BE2C (cell line): Measurements from ENCODE around the gene RAB1A.

ENCODE experiments used
- DNase-seq: peaks from one replicate; pipeline ENCODE4 v3.0.0-alpha.2; 2020
- H3K27me3 ChIP-seq: fragments of 250-450 bp; sonication (Bioruptor Pico); 2 replicates; pipeline ENCODE4 v1.5.1; 2020; ENCODE audit warnings: mild to moderate bottlenecking
- H3K36me3 ChIP-seq: fragments of 250-450 bp; sonication (Bioruptor Pico); 2 replicates; pipeline ENCODE4 v1.5.1; 2020; ENCODE audit warnings: mild to moderate bottlenecking
- H3K4me1 ChIP-seq: fragments of 250-450 bp; sonication (Bioruptor Pico); 2 replicates; pipeline ENCODE4 v1.5.1; 2020
- H3K4me3 ChIP-seq: 2 replicates; pipeline ENCODE4 v1.5.1; 2011; ENCODE audit warnings: low read depth, low read length
- H3K9me3 ChIP-seq: fragments of 250-450 bp; sonication (Bioruptor Pico); 2 replicates; pipeline ENCODE4 v1.5.1; 2020
- TF ChIP-seq, protein P1 (sequence below): IDR thresholded peaks from 2 replicates; pipeline ENCODE4 v1.5.1; 2012; ENCODE audit warnings: mild to moderate bottlenecking, low read depth, low read length

Gene RAB1A

DNA sequence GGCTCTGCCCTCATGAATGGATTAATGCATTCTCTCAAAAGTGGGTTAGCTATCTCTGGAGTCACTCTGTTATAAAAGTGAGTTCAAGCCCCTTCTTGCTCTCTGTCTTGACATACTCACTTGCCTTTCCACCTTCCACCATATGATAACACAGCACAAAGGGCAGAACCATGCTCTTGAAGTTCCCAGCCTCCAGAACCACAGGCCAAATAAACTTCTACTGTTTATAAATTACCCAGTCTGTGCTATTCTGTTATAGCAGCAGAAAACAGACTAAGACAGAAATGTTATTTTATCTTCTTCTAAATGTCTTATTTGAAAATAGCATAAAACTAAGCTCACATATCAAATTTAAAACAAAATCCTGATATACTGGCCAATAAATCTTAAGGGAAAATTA is 15.0 kb downstream of the RAB1A start:
- Histone ChIP-seq H3K4me1 (no peaks in the 10 kb centered on the region), H3K27me3 (no peaks in the 10 kb centered on the region), H3K9me3 (no peaks in the 10 kb centered on the region), H3K36me3 (no peaks in the 10 kb centered on the region), H3K4me3 (no peak overlapping the region)
- DNase-seq = no peak
- TF ChIP-seq, protein P1, sequence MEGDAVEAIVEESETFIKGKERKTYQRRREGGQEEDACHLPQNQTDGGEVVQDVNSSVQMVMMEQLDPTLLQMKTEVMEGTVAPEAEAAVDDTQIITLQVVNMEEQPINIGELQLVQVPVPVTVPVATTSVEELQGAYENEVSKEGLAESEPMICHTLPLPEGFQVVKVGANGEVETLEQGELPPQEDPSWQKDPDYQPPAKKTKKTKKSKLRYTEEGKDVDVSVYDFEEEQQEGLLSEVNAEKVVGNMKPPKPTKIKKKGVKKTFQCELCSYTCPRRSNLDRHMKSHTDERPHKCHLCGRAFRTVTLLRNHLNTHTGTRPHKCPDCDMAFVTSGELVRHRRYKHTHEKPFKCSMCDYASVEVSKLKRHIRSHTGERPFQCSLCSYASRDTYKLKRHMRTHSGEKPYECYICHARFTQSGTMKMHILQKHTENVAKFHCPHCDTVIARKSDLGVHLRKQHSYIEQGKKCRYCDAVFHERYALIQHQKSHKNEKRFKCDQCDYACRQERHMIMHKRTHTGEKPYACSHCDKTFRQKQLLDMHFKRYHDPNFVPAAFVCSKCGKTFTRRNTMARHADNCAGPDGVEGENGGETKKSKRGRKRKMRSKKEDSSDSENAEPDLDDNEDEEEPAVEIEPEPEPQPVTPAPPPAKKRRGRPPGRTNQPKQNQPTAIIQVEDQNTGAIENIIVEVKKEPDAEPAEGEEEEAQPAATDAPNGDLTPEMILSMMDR = no peak

DNA sequence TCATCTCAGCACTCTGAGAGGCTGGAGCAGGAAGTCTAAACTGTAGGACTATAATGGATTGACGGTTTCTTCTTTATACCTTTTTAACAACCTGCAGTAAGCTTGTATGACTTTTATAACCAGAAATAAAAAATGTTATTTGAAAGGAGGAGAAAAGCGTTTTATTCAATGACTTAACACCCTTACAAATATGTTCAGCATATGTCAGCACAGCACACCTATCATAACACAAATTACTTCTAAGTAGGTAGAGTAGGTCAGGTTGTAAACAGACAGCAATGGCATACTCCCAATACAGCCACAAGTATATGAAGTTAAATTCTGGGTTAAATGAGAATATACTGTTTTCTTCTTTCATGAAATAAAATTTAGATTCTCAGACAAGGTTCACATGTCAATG is 16.1 kb downstream of the RAB1A start:
- Histone ChIP-seq H3K4me3 (no peak overlapping the region), H3K27me3 (no peaks in the 10 kb centered on the region), H3K4me1 (no peaks in the 10 kb centered on the region), H3K9me3 (no peaks in the 10 kb centered on the region), H3K36me3 (no peaks in the 10 kb centered on the region)
- TF ChIP-seq, protein P1 = no peak
- no peak for DNase-seq

DNA sequence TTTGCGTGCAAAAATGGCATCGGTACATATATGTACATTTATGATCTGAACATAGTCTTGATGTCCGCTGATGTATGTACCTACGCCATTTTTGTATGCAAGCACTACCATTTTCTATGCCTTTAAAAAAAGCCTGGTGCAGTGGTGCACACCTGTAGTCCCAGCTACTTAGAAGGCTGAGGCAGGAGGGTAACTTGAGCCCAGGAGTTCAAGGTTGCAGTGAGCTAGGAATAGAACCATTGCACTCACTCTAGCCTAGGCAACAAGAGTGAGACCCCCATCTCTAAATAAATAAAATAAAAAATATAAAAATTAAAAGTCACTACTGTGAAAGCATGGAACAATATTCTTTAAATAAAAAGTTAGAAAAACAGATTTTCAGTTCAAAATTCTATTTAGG is 16.7 kb downstream of the RAB1A start:
- no peaks in the 10 kb centered on the region for H3K9me3 ChIP-seq
- TF ChIP-seq, protein P1 = no peak
- no peaks in the 10 kb centered on the region for H3K4me1 ChIP-seq
- no peak for DNase-seq
- H3K36me3 ChIP-seq = no peaks in the 10 kb centered on the region
- no peaks in the 10 kb centered on the region for H3K27me3 ChIP-seq
- no peak overlapping the region for H3K4me3 ChIP-seq

DNA sequence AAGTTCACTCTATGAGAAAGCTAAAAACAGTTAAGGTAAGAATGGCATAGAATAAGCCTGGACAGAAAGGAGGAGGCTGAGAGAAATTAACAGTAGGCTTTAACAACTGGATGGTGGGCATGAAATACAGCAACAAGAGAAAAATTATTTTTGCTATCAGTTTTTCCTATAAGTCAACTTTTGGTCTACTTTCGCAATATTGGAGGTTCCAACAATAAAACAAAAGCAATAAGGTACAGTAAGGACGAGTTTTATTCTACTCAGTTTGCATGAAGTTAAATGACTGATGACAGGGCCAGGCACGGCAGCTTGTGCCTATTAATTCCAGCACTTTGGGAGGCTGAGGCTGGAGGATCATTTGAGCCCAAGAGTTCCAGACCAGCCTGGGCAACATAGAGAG is 17.3 kb downstream of the RAB1A start:
- DNase-seq = no peak
- Histone ChIP-seq H3K27me3 (no peaks in the 10 kb centered on the region), H3K4me3 (no peak overlapping the region), H3K36me3 (no peaks in the 10 kb centered on the region), H3K4me1 (no peaks in the 10 kb centered on the region), H3K9me3 (no peaks in the 10 kb centered on the region)
- TF ChIP-seq, protein P1 = no peak

DNA sequence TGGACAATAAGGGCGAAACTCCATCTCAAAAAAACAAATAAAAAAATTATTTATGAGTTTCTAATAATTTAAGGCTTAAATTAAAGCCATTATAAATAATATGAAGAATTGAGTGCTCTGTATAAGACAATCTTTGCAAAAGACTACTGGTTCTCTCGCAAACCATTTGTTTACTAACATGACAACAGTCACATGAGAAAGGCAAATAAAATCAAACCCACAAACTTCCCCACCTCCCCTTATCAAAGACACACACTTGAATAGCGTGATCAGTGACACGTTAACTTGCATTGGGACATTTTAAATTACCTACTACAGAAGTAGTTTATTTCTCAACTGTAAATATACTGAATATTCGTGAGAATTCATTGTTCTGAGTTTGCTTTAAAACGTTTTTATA is 21.1 kb downstream of the RAB1A start:
- no peaks in the 10 kb centered on the region for H3K27me3 ChIP-seq

DNA sequence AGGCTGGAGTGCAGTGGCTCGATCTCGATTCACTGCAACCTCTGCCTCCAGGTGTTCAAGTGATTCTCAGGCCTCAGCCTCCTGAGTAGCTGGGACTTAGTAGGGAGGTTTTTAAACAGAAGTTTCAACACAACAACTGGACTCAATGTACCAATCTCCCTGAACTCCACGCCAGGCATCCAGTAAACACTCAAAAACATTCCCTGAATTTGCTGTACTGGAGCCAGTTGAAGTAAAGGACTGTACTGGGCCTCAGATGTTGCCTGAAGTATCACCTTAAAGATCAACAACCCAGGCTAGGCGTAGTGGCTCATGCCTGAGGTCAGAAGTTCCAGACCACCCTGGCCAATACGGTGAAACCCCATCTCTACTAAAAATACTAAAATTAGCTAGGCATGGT is 22.4 kb downstream of the RAB1A start:
- no peaks in the 10 kb centered on the region for H3K4me1 ChIP-seq
- no peaks in the 10 kb centered on the region for H3K36me3 ChIP-seq
- TF ChIP-seq, protein P1 = no peak
- H3K9me3 ChIP-seq = no peaks in the 10 kb centered on the region
- no peak for DNase-seq
- H3K4me3 ChIP-seq = no peak overlapping the region
- H3K27me3 ChIP-seq = no peaks in the 10 kb centered on the region

More for the DNA sequence above, 21.1 kb downstream of the RAB1A start:
- TF ChIP-seq, protein P1 = no peak
- H3K9me3 ChIP-seq = no peaks in the 10 kb centered on the region
- no peak for DNase-seq
- H3K4me3 ChIP-seq = no peak overlapping the region
- no peaks in the 10 kb centered on the region for H3K36me3 ChIP-seq
- no peaks in the 10 kb centered on the region for H3K4me1 ChIP-seq
